Activated T-helper 1 cell treated with Interleukin-2 at 50 U/mL for 16 hours (primary cell): ENCODE results near the gene ING5.

Source experiments
- DNase-seq: peaks from one replicate; pipeline ENCODE4 v3.0.0-alpha.2; 2020; ENCODE audit warnings: low read depth

The ING5 gene

DNA sequence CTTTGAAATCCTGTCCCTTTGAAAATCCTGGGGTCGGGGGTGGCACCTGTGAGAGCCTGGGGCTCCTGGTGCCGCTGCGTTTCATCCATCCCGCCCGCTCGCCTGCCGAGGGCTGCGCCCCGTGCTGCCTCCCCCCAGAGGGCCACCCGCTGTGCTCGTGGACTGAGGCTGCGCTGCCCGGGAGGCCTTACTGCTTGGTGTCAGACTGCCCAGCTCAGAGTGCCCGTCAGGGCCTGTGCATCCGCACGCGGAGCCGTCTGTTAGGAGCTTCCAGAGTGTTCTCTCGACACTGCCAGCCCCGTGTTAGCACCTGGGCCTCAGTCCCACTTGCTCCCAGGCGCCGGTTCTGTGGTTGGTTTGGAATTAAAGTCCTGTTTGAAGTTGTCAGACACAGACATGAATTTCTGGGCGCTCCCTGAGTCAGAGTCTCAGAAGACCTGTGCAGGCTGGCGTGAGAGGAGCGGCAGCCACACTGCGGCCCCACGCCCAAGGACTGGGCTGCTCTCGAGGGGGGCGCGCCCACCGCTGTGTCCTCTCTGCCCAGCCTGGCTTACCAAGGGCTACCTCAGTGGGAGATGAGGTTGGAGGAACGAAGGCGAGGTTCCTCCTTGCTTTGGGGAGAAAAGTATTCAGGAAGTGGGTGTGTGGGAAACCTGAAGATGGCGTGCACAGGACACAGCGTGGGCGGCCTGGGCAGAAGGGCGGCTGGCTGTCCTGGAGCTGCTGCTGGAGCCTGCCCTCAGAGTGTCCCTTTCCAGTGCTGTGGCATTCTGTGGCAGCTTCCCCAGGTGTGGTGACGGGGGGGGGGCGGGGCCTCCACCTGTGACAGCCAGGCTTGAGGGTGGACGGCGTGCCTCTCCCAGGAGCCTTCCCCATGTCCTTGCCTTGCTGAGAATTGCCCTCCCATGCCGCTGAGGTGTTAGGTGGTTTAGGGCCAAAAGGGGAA is 29.3 kb upstream of the ING5 start:
- no peak for DNase-seq

DNA sequence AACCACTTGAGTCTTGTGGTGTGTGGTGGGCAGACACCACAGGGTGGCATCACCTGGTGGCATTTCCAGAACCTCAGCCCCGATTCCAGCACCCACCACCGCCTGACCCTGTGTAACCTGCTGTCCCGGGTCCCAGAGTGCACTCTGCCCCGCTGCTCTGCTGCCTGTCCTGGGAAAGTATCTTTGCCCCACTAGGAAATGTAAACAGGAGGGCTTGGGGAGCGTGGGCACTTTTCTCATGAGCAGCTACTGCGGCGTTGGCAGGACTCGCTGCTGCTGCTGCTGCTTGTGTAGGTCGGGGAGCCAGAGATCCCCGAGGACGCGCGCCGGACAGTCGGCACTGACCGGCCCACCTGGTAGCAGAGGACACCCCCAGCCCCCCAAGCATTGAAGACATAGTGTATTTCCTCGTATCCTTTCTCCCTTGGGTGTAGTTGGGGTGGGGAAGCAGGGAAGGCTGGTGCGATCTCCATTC is 28.6 kb upstream of the ING5 start:
- no peak for DNase-seq

DNA sequence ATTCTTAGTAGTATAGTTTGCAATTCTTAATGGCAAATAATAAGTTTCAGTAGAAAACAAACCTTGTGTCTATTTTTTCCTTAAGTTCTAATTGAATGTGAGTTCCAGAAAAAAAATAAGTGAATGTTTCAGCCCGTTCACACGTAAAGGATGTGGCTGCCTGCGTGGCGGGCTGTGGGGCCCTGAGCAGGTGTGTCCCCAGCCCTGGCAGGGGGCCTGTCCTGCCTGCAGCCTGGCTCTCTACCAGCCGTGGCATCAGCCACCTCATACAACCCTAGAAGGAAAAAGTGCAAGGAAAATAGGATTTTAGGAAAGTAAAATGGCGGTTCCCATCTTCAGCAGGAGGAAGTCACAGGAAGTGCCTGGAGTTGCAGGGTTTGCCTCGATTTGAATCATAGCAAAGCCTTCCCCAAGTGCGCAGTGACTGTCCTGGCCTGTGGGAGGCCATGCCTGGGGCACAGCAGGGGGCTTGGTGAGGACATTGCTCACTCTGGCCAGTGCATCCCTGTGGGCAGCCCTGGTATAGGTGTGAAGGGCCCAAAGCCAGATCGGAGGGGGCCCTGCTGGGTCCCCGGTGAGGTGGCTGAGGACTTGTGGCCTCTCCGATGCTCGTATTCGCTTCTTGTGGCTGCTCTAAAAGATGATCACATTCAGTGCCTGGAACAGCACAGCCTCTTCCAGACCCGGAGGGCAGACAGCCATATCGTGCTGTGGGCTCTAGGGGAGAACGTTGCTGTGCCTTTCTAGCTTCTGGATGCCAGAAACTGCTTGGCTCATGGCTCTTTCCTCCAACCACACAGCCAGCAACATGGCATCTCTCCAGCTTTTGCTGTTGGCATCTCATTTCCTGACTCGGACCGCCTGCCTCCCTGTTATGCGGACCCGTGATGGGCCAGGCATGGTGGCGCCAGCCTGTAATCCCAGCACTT is 27.8 kb upstream of the ING5 start:
- no peak for DNase-seq

- no peak for DNase-seq
These were observed 26.0 kb upstream of the ING5 start for GRCh38 chr2:241675885-241676284.

- no peak for DNase-seq
These were observed 25.2 kb upstream of the ING5 start for GRCh38 chr2:241676665-241677064.

- DNase-seq = no peak
These were observed 24.4 kb upstream of the ING5 start for GRCh38 chr2:241677392-241677791.

DNA sequence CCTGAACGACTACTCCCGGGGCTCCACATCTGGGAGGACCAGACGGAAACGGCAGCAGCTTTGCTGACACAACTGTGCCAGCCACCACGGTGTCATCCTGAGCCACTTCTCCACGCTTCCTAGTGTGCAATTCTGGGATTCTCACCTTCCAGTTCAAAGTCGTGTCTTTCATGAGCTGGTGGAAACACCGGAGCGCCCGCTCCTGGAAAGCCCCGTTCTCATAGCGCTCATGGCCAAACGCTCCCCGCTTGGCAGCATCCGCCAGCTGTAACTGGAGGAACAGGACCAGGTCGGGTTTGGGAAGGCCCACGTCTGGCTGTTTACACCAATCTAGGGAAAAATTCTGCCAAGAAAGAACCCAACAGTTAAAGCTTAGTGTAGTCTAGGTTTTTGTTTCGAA is 23.5 kb upstream of the ING5 start:
- no peak for DNase-seq

GRCh38 chr2:241678784-241679540 is 22.9 kb upstream of the ING5 start:
- DNase-seq = no peak

- DNase-seq = no peak
These were observed 21.8 kb upstream of the ING5 start for GRCh38 chr2:241680044-241680443.

GRCh38 chr2:241680827-241681599 is 20.8 kb upstream of the ING5 start:
- no peak for DNase-seq

- no peak for DNase-seq
These were observed 15.6 kb upstream of the ING5 start for GRCh38 chr2:241686324-241686649.

GRCh38 chr2:241686650-241687425 is 15.0 kb upstream of the ING5 start, which contains the start of gene DTYMK:
TSS of gene DTYMK (minus strand) at chr2:241686815. CDS start at chr2:241686783, 32 bp downstream.
- DNase-seq = peak; percentile 96

DNA sequence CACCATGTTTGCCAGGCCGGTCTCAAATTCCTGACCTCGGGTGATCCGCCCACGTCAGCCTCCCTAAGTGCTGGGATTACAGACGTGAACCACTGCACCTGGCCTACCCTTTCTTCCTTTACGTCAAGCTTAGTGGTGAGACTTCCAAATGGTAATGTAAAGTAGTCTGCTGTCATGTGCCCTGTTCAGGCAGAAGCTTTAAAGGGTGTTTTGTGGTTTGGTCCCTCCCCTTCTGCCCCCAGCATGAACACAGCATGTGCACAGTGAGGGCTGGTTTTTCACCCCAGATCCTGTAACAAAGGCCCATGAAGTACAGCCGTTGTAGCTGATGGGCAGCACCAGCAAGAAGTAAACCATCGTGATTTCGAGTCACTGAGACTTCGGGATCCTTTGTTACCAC is 12.5 kb upstream of the ING5 start:
- DNase-seq = peak; percentile 22

GRCh38 chr2:241690202-241690717 is 11.6 kb upstream of the ING5 start:
- DNase-seq = no peak

DNA sequence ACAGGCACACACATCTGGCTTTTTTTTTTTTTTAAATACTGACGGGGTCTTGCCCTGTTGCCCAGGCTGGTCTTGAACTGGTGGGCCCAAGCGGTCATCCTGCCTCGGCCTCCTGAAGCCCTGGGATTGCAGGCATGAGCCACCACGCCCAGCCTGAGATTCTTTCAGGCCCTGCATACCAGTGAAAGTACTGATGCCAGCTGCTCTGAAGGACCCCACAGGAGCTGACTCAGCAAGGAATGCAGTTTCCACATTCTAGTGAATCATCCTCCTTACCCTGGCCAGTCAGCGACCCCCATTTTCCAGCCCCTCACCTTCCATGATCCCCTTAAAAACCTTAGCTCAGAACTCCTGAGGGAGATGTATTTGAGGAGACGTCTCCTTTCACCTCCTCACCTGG is 9.4 kb upstream of the ING5 start:
- DNase-seq = no peak

- DNase-seq = no peak
These were observed 6.2 kb upstream of the ING5 start for GRCh38 chr2:241695651-241696050.

GRCh38 chr2:241701149-241701398 is 765 bp upstream of the ING5 start:
- DNase-seq = no peak

DNA sequence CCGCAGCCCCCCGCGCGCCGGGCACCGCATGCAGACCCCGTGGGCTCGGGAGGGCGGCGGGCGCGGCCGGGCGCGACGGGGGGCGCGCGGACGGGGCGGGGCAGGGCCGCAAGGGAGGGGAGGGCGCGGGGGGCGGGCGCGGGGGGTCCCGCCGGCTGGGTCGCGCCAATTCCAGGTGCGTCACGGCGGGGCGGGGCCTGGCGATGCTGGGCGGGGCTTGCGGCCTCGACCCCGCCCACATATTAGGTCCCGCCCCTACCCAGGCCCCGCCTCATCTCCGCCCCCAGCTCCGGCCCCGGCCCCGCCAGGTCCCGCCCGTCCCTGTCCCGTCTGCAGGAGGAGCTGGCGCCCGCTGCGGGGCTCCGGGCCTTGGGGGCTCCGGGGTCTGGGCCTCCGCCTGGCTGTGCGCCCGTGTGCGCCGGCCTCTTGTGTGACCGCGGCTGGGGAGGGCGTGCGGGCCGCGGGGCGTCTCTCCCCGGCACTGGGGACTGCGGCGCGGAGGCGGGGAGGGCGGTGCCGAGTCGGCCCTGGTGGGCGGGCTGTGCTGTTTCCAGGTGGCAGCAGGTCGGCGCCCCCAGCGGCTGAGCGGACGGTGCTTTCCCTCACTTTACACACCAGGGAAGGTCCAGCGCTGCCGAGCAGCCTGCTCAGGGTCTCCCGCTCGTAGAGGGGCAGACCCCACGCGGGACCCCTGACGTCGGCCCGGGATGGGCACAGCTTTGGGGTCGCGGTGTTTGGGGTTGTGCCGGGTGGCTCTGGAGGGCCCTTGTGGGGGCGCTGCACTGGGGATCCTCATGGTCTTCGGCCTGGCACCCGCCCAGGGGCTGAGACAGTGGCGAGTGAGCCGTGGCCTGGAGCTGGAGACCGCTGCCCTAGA is 554 bp downstream of the ING5 start:
- DNase-seq = peak; percentile 78

DNA sequence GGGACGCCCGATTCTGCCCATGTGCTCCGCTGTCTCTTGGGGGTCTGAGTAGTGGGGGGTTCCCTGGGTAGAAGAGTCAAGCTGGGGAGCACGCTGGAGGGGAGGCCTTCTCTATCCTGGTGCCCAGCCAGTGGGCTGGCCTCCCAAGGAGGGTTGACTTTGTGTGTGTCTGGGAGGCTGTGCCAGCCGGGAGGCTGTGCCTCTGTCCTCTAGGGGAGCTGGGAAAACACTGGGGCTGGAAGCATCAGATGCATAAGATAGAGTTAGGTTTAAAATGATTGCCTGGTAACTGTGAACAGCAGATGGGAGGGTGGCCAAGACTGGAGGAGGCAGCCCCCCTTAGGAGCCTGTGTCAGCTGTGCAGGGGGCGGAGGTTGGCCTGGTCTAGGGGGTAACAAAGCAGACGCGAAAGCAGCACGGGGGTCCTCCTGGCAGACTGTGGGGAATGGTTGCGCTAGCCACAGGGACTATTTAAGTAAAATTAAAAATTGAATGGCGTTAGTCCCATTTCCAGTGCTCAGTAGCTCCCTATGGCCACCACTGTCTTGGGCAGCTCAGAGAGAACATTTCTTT is 1.3 kb downstream of the ING5 start:
- no peak for DNase-seq
